ENCODE measurements around the gene GATAD2A. TPM values are rescaled to one million over a fixed set of nuclear protein-coding genes. Genes with fewer than 3 reads are reported as not detected.

GATAD2A gene
- total and polyA plus RNA-seq, 2 of the 13 experiments (the other 11 are each of a cell fraction or from before 2014, with no cell fraction given), result 16.8 to 28.6 TPM

DNA sequence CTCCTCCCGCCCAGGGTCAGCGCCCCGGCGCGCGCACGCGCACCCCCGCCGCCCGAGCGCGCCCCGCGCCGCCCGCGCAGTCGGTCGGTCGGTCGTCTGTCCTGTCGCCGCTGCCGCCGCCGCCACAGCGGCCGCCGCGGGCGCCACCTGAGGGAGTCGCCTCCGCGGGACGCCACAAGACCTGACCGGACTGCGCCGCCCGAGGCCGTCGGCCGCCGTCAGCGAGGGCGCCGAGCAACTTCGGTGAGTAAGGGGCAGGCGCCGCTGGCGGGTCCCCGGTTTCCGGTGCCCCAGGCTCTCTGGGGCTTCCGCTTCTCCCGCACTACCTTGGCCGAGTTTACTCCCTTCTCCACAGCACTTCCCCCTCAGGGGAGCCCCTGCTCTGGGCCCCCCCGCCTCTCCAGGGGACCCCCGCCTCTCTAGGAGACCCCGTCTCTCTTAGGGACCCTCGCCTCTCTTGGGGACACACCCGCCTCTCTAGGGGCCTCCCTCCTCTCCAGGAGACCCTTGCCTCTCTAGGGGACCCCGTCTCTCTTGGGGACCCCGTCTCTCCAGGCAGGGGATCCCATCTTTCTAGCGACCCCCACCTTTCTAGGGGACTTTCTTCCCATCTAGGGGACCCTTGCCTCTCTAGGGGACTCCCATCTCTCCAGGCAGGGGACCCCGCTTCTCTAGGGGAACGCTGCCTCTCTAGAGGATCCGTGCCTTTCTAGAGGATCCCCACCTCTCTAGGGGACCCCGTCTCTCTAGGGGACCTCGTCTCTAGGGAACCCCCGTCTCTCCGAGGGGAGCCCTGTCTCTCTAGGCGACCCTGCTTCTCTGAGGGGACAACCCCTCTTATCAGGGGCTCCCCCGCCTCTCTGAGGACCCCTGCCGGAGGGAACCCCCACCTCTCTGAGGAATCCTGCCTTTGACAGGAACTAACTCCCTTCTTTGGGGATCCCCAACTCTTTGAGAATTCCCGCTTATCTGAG, 19.3 kb upstream of the GATAD2A start (continued):
- TF ChIP-seq, protein P1, sequence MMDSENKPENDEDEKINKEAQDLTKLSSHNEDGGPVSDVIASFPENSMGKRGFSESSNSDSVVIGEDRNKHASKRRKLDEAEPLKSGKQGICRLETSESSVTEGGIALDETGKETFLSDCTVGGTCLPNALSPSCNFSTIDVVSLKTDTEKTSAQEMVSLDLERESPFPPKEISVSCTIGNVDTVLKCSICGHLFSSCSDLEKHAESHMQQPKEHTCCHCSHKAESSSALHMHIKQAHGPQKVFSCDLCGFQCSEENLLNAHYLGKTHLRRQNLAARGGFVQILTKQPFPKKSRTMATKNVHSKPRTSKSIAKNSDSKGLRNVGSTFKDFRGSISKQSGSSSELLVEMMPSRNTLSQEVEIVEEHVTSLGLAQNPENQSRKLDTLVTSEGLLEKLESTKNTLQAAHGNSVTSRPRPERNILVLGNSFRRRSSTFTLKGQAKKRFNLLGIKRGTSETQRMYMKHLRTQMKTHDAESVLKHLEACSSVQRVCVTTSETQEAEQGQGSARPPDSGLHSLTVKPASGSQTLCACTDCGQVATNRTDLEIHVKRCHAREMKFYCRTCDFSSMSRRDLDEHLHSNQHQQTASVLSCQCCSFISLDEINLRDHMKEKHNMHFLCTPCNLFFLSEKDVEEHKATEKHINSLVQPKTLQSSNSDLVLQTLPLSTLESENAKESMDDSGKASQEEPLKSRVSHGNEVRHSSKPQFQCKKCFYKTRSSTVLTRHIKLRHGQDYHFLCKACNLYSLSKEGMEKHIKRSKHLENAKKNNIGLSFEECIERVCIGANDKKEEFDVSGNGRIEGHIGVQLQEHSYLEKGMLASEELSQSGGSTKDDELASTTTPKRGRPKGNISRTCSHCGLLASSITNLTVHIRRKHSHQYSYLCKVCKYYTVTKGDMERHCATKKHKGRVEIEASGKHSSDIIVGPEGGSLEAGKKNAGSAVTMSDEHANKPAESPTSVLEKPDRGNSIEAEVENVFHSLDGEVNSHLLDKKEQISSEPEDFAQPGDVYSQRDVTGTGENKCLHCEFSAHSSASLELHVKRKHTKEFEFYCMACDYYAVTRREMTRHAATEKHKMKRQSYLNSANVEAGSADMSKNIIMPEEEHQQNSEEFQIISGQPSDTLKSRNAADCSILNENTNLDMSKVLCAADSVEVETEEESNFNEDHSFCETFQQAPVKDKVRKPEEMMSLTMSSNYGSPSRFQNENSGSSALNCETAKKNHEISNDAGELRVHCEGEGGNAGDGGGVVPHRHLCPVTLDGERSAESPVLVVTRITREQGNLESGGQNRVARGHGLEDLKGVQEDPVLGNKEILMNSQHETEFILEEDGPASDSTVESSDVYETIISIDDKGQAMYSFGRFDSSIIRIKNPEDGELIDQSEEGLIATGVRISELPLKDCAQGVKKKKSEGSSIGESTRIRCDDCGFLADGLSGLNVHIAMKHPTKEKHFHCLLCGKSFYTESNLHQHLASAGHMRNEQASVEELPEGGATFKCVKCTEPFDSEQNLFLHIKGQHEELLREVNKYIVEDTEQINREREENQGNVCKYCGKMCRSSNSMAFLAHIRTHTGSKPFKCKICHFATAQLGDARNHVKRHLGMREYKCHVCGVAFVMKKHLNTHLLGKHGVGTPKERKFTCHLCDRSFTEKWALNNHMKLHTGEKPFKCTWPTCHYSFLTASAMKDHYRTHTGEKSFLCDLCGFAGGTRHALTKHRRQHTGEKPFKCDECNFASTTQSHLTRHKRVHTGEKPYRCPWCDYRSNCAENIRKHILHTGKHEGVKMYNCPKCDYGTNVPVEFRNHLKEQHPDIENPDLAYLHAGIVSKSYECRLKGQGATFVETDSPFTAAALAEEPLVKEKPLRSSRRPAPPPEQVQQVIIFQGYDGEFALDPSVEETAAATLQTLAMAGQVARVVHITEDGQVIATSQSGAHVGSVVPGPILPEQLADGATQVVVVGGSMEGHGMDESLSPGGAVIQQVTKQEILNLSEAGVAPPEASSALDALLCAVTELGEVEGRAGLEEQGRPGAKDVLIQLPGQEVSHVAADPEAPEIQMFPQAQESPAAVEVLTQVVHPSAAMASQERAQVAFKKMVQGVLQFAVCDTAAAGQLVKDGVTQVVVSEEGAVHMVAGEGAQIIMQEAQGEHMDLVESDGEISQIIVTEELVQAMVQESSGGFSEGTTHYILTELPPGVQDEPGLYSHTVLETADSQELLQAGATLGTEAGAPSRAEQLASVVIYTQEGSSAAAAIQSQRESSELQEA (CRISPR knock-in tag; IDR thresholded peaks at IDR 0.05; ENCODE audit: not compliant biosample characterization), result no peak
- TF ChIP-seq, protein P2, sequence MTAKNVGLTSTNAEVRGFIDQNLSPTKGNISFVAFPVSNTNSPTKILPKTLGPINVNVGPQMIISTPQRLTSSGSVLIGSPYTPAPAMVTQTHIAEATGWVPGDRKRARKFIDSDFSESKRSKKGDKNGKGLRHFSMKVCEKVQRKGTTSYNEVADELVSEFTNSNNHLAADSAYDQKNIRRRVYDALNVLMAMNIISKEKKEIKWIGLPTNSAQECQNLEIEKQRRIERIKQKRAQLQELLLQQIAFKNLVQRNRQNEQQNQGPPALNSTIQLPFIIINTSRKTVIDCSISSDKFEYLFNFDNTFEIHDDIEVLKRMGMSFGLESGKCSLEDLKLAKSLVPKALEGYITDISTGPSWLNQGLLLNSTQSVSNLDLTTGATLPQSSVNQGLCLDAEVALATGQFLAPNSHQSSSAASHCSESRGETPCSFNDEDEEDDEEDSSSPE (CRISPR knock-in tag; IDR thresholded peaks at IDR 0.05), result no peak
- TF ChIP-seq, protein P3, sequence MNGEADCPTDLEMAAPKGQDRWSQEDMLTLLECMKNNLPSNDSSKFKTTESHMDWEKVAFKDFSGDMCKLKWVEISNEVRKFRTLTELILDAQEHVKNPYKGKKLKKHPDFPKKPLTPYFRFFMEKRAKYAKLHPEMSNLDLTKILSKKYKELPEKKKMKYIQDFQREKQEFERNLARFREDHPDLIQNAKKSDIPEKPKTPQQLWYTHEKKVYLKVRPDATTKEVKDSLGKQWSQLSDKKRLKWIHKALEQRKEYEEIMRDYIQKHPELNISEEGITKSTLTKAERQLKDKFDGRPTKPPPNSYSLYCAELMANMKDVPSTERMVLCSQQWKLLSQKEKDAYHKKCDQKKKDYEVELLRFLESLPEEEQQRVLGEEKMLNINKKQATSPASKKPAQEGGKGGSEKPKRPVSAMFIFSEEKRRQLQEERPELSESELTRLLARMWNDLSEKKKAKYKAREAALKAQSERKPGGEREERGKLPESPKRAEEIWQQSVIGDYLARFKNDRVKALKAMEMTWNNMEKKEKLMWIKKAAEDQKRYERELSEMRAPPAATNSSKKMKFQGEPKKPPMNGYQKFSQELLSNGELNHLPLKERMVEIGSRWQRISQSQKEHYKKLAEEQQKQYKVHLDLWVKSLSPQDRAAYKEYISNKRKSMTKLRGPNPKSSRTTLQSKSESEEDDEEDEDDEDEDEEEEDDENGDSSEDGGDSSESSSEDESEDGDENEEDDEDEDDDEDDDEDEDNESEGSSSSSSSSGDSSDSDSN (CRISPR knock-in tag; IDR thresholded peaks at IDR 0.05), result peak; percentile 32; the same call in 1 of the 2 replicates
- TF ChIP-seq NAIF1 (CRISPR knock-in tag; IDR thresholded peaks at IDR 0.05; ENCODE audit: borderline replicate concordance), result no peak
- TF ChIP-seq, protein P4, sequence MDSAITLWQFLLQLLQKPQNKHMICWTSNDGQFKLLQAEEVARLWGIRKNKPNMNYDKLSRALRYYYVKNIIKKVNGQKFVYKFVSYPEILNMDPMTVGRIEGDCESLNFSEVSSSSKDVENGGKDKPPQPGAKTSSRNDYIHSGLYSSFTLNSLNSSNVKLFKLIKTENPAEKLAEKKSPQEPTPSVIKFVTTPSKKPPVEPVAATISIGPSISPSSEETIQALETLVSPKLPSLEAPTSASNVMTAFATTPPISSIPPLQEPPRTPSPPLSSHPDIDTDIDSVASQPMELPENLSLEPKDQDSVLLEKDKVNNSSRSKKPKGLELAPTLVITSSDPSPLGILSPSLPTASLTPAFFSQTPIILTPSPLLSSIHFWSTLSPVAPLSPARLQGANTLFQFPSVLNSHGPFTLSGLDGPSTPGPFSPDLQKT (CRISPR knock-in tag; IDR thresholded peaks at IDR 0.05; ENCODE audit: borderline replicate concordance), result no peak
- no peak for TF ChIP-seq ZNF552 (CRISPR knock-in tag; IDR thresholded peaks at IDR 0.05; ENCODE audit: borderline replicate concordance)
- no peak for TF ChIP-seq SMC3 (IDR thresholded peaks at IDR 0.05; ENCODE audit: low read length)
- TF ChIP-seq ZNF331 (CRISPR knock-in tag; IDR thresholded peaks at IDR 0.05), result no peak
- TF ChIP-seq PTBP1 (IDR thresholded peaks at IDR 0.05; ENCODE audit: low read depth, low read length, poor library complexity, severe bottlenecking), result no peak
- no peak for TF ChIP-seq SETDB1 (CRISPR knock-in tag; IDR thresholded peaks at IDR 0.05; ENCODE audit: borderline replicate concordance)
- TF ChIP-seq RAD21 (CRISPR knock-in tag; IDR thresholded peaks at IDR 0.05), result peak; percentile 18
- TF ChIP-seq ZBTB7B (CRISPR knock-in tag; IDR thresholded peaks at IDR 0.05), result 0 out of 2 replicates have a peak, but pooled peaks have one; percentile 13
- no peak for TF ChIP-seq ZNF343 (CRISPR knock-in tag; IDR thresholded peaks at IDR 0.05)
